Peyer's patch (tissue), 4 donors: ENCODE measurements around the gene ISLR2. TPM values are rescaled to one million over a fixed set of nuclear protein-coding genes. Genes with fewer than 3 reads are reported as not detected.
A peak's percentile ranks its signal among the peaks of the same experiment; 100 is the strongest.
"Not testable (repeated sequence)": the region's sequence is repeated elsewhere in the genome, so short reads cannot be mapped to it uniquely, and the experiment has no call there.

Experiments
- DNase-seq, 3 donors: peaks; one replicate each; pipeline ENCODE4 v3.0.0-alpha.2; 2017 to 2019
- H3K27ac ChIP-seq, 4 donors: fragments of 200-600 bp; sonication (generic); one replicate each; pipeline ENCODE4 v1.5.1; 2016 to 2019
- H3K27me3 ChIP-seq, 2 donors: fragments of 200-600 bp; sonication (generic); one replicate each; pipeline ENCODE4 v1.5.1; 2019
- H3K36me3 ChIP-seq, 3 donors: fragments of 200-600 bp; sonication (generic); one replicate each; pipeline ENCODE4 v1.5.1; 2016 to 2019
- H3K4me1 ChIP-seq, 4 donors: fragments of 200-600 bp; sonication (generic); one replicate each; pipeline ENCODE4 v1.5.1; 2016 to 2019
- H3K4me3 ChIP-seq, 4 donors: fragments of 200-600 bp; sonication (generic); 1 replicate in 3 of 4; 2 replicates in 1 of 4; pipeline ENCODE4 v1.5.1; 2016 to 2019; ENCODE audit warnings: mild to moderate bottlenecking in 1 of 4
- H3K9me3 ChIP-seq, 4 donors: fragments of 200-600 bp; sonication (generic); one replicate each; pipeline ENCODE4 v1.5.1; 2016 to 2019; ENCODE audit warnings: mild to moderate bottlenecking in 1 of 4
- POLR2A ChIP-seq, 2 donors: fragments of 450-650 bp; IDR thresholded peaks; one replicate each; pipeline ENCODE4 v1.5.1; 2017; ENCODE audit warnings: antibody characterized with exemption in 2 of 2, mild to moderate bottlenecking in 2 of 2, moderate library complexity in 2 of 2
- total RNA-seq, 4 donors: library from RNA; depleted of rRNA; stranded (reverse); fragments of >200 nt; gene quantifications; one replicate each; pipeline ENCODE4 v1.1.0, GENCODE V29; 2016
- TF ChIP-seq, protein P1 (sequence below), 6 experiments: fragments of 450-650 bp in 4 of 6; fragments of 200-600 bp in 2 of 6; sonication (generic) in 1 of 6; IDR thresholded peaks; one replicate each; pipeline ENCODE4 v1.5.1; 2017 to 2019; ENCODE audit warnings: antibody characterized with exemption in 6 of 6, mild to moderate bottlenecking in 3 of 6, moderate library complexity in 1 of 6

The ISLR2 gene
- total RNA-seq = under 1 TPM in 3 of 4 donors, not detected in 1; 0.66 to 0.94 (median 0.70) TPM

DNA sequence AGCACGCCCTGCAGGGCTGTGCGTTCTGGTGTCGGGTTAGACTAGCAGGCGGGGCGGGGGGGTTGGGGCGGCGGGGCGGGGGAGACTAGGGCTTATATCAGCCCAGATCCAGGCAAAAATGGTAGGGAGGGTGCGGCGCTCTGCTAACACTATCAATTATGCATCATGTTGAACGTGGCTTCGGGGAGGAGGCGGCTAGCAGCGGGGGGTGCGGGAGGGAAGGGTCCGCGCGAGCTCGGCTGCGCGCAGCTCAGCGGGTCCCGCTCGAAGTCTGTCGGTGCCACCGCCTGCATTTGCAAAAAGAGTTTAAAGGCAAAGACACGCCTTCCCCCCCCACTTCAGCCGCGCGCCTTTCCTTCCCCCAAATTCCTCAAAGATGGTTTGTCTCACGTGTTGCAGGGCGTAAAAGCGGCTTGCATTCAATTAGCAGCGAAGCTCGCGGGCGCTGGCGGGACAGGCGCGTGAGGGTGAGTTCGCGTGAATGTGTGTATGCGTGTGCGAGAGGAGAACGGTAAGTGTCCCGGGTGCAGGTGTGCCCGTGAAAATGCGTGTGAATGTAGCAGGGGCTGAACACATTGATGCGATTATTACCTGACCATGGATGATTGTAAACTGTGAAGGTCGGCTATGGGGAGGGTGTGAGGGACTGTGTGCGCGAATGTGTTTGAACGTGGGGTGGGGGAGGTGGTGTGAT lies at the start of gene ISLR2:
TSS of gene ISLR2 (plus strand) at position 432 of the 694 bp plus-strand sequence. CDS start 2,169 bp downstream, outside the sequence.
- H3K4me3 ChIP-seq = peak within 1 kb of the TSS in 1 of 4 donors; percentile 13
- H3K27ac ChIP-seq = no peak within 1 kb of the TSS
- TF ChIP-seq, protein P1, sequence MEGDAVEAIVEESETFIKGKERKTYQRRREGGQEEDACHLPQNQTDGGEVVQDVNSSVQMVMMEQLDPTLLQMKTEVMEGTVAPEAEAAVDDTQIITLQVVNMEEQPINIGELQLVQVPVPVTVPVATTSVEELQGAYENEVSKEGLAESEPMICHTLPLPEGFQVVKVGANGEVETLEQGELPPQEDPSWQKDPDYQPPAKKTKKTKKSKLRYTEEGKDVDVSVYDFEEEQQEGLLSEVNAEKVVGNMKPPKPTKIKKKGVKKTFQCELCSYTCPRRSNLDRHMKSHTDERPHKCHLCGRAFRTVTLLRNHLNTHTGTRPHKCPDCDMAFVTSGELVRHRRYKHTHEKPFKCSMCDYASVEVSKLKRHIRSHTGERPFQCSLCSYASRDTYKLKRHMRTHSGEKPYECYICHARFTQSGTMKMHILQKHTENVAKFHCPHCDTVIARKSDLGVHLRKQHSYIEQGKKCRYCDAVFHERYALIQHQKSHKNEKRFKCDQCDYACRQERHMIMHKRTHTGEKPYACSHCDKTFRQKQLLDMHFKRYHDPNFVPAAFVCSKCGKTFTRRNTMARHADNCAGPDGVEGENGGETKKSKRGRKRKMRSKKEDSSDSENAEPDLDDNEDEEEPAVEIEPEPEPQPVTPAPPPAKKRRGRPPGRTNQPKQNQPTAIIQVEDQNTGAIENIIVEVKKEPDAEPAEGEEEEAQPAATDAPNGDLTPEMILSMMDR (IDR thresholded peaks at IDR 0.05) = no peak
- TF ChIP-seq POLR2A (IDR thresholded peaks at IDR 0.05) = no peak
- H3K27me3 ChIP-seq = peaks cover 0 to 67% of the 10 kb centered on the region in 2 donors
- H3K9me3 ChIP-seq = no peaks in the 10 kb centered on the region
- H3K4me1 ChIP-seq = peaks cover 0 to 40% (median 18%) of the 10 kb centered on the region in 4 donors
- DNase-seq = peak in 1 of 3 donors; percentile 14
- no peaks in the 10 kb centered on the region for H3K36me3 ChIP-seq

DNA sequence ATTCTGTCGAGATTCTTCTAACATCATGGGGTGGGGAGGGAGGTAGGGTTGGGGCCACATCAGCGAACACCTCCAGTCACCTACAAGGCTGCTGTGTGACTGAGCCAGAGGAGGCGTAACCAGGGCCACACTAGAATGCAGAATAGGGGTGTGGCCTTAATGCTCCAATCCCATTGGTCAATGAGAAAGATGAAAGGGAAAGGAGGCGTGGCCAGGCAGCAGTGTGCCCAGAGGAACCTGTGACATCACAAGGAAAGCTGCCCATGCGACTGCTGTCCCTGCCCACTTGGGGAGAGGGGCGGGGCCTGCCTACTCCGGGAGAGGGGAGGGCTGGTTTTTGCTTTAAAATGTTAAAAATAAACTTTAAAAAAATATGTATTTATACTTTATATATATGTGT lies 47.9 kb upstream of the ISLR2 start, which contains the start of gene GOLGA6A:
TSS of gene GOLGA6A (minus strand) at position 101 of the 400 bp plus-strand sequence. CDS start at position 60, 41 bp downstream.
- H3K36me3 ChIP-seq, H3K27ac ChIP-seq, H3K4me3 ChIP-seq, DNase-seq, H3K9me3 ChIP-seq, H3K27me3 ChIP-seq, H3K4me1 ChIP-seq: not testable (repeated sequence)

DNA sequence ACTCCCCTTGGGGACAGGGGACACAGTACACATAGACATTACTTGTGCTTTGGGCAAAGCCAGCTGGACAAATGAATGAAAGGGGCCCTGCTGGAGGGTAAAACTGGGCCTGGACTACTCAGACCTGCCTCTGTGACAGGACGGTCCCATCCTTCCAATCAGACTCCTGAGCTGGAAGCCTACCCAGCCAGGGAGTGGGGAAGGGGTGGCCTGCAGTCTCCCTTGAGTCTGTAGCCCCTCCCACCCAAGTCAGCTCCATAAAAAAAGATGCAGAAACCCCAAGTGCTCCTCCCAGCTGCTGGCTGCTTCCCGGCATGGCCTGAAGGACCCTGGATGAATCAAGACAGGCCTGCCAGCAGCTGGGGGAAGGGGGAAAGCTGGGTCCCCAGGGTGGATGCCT lies 35.8 kb upstream of the ISLR2 start:
- H3K4me1 ChIP-seq, H3K36me3 ChIP-seq, H3K27me3 ChIP-seq, H3K9me3 ChIP-seq, H3K27ac ChIP-seq, H3K4me3 ChIP-seq, DNase-seq: not testable (repeated sequence)

DNA sequence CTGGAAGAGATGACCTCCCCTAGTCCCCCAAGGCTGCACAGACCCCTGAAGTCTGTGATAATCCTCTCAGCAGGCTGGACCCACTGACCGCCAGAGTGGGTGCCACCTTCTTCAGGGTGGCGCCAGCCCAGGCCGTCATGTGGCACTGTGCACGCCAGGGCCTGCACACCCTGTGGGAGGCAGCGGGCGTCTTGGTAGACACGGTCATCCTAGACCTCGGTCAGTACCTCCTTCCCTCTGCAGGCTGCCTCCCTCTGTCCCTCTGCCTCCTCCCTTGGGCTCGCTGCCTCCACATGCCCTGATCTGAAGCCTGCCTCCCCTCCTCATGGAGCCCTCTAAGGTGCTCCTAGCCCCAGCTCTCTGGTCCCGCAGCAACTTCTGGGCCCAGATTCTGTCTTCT lies 34.8 kb upstream of the ISLR2 start:
- not testable (repeated sequence) for H3K27me3 ChIP-seq, H3K9me3 ChIP-seq, H3K27ac ChIP-seq, H3K4me1 ChIP-seq, H3K4me3 ChIP-seq, H3K36me3 ChIP-seq
- DNase-seq = peak in 1 of 3 donors; percentile 5

- not testable (repeated sequence) for H3K36me3 ChIP-seq, H3K4me1 ChIP-seq, H3K4me3 ChIP-seq, DNase-seq, H3K27ac ChIP-seq, H3K9me3 ChIP-seq, H3K27me3 ChIP-seq
Observed at GRCh38 chr15:74096753-74097474, 33.5 kb upstream of the ISLR2 start.

DNA sequence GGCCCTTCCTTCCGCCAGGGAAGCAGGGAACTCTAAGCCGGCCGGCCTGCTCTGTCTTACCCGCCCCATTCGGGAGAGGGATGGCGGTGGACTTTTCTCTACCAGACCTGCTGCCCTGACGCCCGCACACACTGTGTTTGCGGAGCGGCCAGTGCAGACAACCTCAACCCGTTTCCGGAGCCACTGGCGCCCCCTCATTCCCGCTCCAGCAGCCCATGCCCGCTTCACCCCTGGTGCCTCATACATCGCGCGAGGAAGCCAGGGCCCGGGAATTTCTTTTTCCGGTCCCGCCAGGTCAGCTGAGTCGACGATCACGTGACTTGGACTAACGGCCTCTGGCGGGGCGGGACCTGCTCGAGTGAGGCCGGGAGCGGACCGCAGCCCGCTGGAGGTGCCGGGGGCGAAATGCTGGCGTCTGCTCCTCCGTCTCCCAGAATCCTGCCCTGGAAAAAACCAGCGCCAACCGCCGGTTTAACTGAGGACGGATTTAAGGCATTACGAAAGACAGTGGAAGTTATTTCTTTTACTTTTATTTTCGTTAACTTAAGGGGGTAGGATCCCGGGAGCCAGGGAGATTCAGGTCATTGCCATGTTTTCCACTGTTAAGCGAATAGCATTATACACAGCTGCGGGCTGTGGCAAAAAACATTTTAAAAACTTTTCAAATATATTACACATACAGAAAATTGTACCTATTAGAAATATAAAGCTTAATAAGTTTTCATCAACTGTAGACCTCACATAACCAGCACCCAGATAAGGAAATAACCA lies 30.2 kb upstream of the ISLR2 start:
- peak in 1 of 2 donors; percentile 12 for TF ChIP-seq POLR2A (IDR thresholded peaks at IDR 0.05)
- H3K36me3 ChIP-seq, H3K9me3 ChIP-seq, H3K4me1 ChIP-seq, H3K27me3 ChIP-seq: not testable (repeated sequence)
- DNase-seq = peak; percentile 74 to 92 (median 85)
- Histone ChIP-seq H3K4me3 (peak overlapping the region; percentile 45 to 64 (median 53)), H3K27ac (peak overlapping the region in 3 of 4 donors; percentile 42 to 68 (median 59))

DNA sequence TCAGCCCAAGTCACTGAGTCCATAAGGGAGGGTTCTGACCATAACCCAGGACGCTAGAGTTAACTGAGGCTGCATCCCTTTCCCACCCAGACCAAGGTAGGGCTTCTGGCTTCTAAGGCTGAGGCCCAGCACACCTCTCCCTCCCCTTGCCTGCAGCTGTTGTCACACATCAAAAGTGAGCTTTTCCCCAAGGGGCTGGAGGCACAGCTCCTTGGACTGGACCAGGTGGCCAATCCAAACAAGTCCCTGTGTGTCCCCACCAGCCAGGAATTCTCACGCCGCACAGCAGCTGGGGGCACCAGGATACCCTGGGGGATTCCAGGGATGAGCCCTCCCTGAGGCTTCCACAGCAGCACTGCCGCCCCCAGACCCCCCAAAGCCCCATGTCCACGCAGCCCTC lies 22.3 kb upstream of the ISLR2 start:
- Histone ChIP-seq H3K27me3 (no peaks in the 10 kb centered on the region), H3K9me3 (no peaks in the 10 kb centered on the region), H3K36me3 (no peaks in the 10 kb centered on the region), H3K4me1 (no peaks in the 10 kb centered on the region), H3K4me3 (no peak overlapping the region), H3K27ac (no peak overlapping the region)
- no peak for DNase-seq
- TF ChIP-seq, protein P1 (IDR thresholded peaks at IDR 0.05) = no peak
- no peak for TF ChIP-seq POLR2A (IDR thresholded peaks at IDR 0.05)

DNA sequence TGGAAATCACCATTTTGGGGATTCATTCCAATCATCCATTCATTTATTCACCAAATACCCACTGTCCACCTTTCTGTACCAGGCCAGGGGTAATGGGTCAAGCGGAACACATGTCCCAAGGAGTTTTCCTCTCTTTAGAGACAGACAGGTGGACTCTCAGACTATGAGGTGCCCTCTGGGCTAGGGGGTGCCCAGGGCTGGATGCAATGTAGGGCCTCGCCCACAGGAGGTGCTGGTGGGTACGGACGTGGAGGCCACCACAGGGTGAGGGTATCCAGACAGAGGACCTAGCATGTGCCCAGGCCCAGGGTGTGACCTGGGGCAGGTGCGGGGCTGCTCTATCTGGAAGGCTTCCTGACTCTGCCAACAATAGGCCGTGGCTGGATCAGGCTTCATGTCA lies 21.8 kb upstream of the ISLR2 start:
- not testable (repeated sequence) for H3K27me3 ChIP-seq, DNase-seq, H3K9me3 ChIP-seq, H3K4me1 ChIP-seq, H3K36me3 ChIP-seq, H3K4me3 ChIP-seq, H3K27ac ChIP-seq
